Activated CD4-positive, CD25-positive, alpha-beta regulatory T cell treated with anti-CD3 and anti-CD28 coated beads, Interleukin-2, amount 50 U/mL, for 16 hours (primary cell): ENCODE data around the gene BCO2.
"Not testable (repeated sequence)": the region's sequence is repeated elsewhere in the genome, so short reads cannot be mapped to it uniquely, and the experiment has no call there.

Experiments
- DNase-seq: peaks from one replicate; pipeline ENCODE4 v3.0.0-alpha.2; 2020; ENCODE audit warnings: low read depth, low spot score

Gene BCO2, protein sequence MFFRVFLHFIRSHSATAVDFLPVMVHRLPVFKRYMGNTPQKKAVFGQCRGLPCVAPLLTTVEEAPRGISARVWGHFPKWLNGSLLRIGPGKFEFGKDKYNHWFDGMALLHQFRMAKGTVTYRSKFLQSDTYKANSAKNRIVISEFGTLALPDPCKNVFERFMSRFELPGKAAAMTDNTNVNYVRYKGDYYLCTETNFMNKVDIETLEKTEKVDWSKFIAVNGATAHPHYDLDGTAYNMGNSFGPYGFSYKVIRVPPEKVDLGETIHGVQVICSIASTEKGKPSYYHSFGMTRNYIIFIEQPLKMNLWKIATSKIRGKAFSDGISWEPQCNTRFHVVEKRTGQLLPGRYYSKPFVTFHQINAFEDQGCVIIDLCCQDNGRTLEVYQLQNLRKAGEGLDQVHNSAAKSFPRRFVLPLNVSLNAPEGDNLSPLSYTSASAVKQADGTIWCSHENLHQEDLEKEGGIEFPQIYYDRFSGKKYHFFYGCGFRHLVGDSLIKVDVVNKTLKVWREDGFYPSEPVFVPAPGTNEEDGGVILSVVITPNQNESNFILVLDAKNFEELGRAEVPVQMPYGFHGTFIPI

GRCh38 chr11:112174789-112175598 lies at the start of gene BCO2:
Gene BCO2 (plus strand): TSS chr11:112175512. CDS start chr11:112175602, 90 bp downstream.
- DNase-seq: no peak

GRCh38 chr11:112127056-112127455 lies 48.3 kb upstream of the BCO2 start:
- no peak for DNase-seq

GRCh38 chr11:112128483-112129121 lies 46.7 kb upstream of the BCO2 start:
- no peak for DNase-seq

- DNase-seq: no peak
Observed at GRCh38 chr11:112129656-112130055, 45.7 kb upstream of the BCO2 start.

- no peak for DNase-seq
Observed at GRCh38 chr11:112132737-112133136, 42.6 kb upstream of the BCO2 start.

DNA sequence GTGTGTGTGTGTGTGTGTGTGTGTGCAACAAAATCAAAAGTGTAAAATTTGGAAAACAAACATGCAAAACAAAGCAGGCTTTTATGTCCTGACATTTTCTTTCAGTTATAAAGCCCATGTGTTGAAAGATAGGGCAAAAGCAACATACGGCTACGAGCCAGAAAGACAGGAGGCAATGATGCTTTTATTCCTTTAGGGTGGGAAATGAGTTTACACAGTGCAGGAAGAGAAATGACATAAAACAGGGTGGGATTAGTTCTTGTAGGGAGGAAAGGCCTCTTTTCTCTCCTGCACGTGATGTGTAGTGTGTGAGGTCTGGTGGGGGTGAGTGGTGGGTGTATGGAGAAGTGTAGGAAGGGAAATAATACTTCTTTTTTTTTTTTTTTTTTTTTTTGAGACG lies 40.8 kb upstream of the BCO2 start:
- DNase-seq: no peak

DNA sequence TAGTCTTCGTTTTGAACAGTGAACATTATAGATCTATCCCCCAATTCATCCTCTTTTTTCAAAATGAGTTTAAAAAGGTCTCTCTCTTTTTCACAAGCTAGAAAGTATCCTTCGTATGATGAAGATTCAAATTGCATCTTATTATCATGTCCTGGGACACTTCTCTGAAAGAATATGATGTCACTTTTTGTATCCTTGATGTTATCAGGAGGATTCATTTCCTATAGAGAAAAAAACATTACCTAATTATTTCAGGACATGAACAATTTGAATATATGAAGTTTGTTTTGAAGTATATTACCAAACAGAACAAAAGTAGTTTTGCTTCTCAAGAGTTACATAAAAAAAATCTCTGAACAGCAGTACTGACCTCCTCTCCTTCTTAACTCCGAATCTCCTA lies 31.7 kb upstream of the BCO2 start:
- DNase-seq: no peak

GRCh38 chr11:112150517-112150916 lies 24.8 kb upstream of the BCO2 start:
- DNase-seq: no peak

DNA sequence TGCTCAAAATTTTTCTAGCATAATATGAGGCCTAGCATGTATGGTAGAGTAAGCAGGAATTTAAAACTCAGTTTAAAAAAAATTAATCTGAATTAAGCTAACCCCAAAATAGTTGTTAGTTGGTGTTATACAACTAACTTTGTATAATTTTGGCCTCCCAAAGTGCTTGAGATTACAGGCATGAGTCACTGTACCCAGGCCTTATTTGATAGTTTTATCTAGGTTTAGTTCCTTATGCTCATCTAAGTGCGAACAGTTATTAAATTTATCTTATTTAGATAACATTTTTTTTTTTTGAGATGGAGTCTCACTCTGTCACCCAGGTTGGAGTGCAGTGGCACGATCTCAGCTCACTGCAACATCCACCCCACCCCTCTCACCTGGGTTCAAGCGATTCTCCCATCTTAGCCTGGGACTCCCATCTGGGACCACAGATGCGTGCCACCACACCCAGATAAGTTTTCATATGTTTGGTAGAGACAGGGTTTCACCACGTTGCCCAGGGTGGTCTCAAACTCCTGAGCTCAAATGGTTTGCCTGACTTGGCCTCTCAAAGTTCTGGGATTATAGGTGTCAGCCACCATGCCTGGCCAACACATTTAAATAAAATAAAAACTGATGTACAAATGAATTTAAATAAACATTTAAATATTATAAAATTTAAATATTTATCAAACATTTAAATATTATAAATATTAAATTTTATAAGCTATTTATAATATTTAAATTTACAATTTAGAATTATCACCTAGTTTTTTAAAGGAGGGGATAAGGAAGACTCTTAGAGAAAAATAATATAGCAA lies 19.0 kb upstream of the BCO2 start:
- no peak for DNase-seq

GRCh38 chr11:112156956-112157766 lies 18.2 kb upstream of the BCO2 start:
- no peak for DNase-seq

DNA sequence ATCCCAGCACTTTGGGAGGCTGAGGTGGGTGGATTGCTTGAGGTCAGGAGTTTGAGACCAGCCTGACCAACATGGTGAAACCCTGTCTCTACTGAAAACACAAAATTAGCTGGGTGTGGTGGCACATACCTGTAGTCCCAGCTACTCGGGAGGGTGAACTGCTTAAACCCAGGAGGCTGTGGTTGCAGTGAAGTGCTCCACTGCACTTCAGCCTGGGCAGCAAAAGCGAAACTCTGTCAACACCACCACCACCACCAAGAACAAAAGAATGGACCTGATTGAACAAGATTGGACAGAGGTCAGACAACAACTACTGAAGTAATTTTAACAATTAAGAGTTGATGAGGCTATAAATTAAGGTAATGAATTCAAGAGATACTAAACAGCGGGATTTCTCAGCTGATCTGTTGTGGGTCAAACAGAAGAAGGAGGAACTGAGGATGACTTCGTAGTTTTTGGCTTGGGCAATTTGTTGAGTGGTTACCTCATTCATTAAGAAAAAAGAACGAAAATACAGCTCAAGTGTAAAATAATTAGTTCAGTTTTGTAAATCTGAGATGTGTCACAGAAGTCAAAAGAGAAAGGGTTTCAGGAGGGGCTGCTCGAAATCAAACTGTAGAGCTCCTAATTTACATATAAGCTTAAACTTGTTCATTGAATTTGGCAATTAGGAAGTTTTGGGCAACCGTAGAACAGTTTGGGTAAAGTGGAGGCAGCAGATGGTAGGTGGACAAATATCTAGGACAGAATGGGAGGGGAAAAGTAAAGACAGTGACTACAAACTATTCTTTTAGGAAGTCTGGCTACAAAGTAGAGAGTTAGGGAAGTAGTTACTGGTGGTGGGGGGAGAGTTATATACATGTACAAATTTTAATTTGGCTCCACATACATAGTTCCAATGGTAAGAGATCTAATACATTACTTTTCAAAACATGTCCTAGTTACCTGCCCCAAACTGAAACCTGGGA lies 15.9 kb upstream of the BCO2 start:
- DNase-seq: no peak

- no peak for DNase-seq
Observed at GRCh38 chr11:112160091-112160848, 15.0 kb upstream of the BCO2 start.

DNA sequence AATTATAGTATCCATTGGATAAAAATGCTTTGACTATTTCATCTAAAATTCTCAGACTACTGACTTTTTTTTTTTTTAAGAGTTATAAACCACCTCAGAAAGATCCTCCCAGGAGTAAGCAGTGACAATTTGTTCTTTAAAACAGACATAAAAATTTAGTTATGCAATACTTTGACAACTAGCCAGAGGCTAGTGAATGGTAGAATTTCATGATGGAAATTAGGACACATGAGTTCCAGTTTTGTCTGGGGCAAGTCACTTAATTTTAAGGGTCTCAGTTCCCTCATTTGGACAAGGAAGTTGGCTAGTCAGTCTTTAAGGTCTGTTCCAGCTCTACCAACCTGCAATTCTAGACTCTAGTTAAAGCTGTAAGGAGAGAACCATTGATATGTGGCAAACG lies 14.3 kb upstream of the BCO2 start:
- no peak for DNase-seq

GRCh38 chr11:112162200-112162599 lies 13.1 kb upstream of the BCO2 start:
- DNase-seq: not testable (repeated sequence)

GRCh38 chr11:112162761-112163546 lies 12.4 kb upstream of the BCO2 start:
- DNase-seq: no peak

GRCh38 chr11:112163875-112164685 lies 11.2 kb upstream of the BCO2 start, which contains the start of gene IL18:
Gene IL18 (minus strand): TSS chr11:112164094. CDS start chr11:112155053, 9,041 bp downstream.
- DNase-seq: no peak

- DNase-seq: no peak
Observed at GRCh38 chr11:112165049-112165448, 10.3 kb upstream of the BCO2 start.
